ENCODE measurements around the gene CCDC47.

CCDC47 gene

GRCh38 chr17:63697341-63698286, 75.8 kb downstream of the CCDC47 start:
- peak; percentile 33 for DNase-seq

- peak; percentile 37 for DNase-seq
These were observed 76.9 kb downstream of the CCDC47 start for GRCh38 chr17:63696381-63696961.

DNA sequence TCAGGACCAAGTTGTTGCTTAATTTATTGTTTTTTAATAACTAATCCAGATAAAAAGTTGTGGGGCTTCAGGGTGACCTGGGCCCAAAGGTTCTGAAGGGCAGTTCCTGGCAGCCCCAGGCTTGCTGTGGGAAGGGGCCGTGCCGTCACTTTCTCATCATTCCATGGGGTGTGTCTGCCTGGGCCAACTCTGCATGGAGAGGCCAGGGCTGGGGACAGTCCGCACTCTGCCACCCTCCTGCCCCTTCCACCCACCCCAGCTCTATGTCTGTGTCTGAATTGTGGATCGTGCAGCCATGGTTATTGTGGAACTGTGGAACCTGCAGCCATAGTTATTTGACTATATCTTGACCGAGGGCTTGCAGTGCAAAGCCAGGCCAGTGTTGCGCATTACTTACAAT, 77.5 kb downstream of the CCDC47 start:
- DNase-seq = no peak
